ENCODE data around the gene ILDR1.
"Not testable (repeated sequence)": the region's sequence is repeated elsewhere in the genome, so short reads cannot be mapped to it uniquely, and the experiment has no call there.

ILDR1 gene

DNA sequence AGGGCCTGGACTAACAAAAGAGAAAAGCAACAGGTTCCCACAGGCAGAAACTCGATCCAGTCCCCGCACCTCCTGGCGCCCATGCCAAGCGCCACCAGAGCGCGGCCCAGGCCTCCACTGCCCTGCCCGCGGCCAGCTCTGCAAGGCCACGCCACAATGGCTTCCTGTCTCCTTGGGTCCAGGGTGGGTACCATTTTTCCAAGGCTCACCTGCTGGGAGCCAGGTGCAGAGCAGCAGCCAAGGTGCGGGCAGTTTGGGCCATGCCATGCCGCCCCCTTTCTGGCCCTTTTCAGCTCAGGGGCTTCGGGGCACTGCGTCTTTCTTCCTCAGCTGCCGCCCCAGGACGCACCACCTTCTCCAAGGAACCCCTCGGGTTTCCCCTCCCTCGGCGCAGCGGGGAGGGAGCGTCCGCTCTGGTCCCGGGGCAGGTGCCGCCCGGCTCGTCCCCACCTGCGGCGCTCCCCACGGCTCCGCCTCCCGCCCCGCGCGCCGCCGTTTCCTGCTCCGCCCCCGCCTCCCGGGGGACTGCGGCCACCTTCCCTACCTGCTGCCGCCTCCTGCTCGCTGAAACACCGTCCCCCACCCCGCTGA, at the start of gene ILDR1:
TSS of gene ILDR1 (minus strand) at position 437 of the 591 bp plus-strand sequence. CDS start at position 267, 170 bp downstream.
- DNase-seq = peak; percentile 61

DNA sequence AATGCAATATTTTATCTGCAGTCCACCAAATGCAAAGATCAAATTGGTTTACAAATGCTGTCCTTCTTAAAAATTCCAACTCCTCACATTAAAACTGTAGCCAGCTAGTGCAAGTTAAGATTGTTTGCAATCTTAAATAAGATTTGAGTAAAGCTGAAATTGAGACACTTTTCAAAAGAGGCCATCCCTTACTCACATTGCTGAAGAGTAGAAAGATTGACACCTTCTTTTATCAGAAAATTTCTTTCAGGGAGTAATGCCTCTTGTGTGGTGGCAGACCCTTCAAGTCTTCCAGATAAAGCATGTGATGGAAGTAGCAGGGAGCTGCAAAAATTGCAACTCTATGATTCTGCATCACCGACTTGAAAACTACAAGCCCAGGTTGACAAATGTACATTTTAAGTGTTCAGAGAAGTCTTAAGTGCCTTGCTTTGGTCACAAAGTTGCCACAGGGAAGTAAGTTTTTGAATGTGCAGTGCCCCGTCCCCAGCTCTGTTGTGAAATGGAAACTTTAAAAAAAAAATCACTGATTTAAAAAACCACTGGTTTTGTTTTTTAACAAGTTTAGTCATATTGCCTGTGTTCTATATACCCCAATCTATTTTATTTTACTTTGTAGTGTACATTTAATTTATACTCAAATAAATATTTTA, 45.7 kb upstream of the ILDR1 start:
- DNase-seq = no peak

DNA sequence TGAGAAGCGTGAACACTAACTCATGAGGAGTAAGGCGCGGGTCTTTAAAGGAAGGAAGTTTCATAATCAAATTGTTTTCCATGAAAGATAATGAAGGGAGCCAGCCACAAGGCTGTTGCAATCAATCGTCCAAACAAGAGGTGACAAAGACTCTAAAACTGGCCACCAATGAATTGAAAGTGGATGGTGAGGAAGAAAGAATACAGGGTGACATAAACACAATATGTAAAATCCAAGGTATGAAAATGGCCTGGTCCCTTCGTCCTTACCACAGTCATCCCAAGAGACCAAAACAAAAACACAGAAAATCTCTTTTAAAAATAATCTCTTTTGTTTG, 45.1 kb upstream of the ILDR1 start:
- DNase-seq = no peak

GRCh38 chr3:122066331-122067213, 44.5 kb upstream of the ILDR1 start:
- peak; percentile 1 for DNase-seq

GRCh38 chr3:122064326-122064725, 42.3 kb upstream of the ILDR1 start:
- DNase-seq = no peak

DNA sequence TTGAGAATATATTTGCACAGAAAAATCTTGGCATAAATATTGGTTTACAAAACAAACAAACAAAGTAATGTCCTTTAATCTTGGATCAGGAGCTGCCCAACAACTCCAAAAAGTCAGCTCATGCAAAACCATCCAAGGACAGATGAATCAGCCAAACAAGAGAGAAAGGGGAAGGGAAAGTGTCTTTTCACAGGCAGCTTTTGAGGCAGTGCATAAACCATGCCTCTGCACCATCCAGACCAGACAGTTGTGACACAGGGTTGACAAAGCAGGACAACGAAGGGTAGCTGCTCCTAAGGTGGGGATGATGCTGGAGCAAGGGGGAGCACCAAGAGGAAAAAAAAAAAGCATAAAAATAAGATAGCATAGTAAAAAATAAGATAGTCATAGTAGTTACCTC, 41.9 kb upstream of the ILDR1 start:
- DNase-seq = no peak

- DNase-seq = no peak
Measured at GRCh38 chr3:122060040-122060698, 38.1 kb upstream of the ILDR1 start.

DNA sequence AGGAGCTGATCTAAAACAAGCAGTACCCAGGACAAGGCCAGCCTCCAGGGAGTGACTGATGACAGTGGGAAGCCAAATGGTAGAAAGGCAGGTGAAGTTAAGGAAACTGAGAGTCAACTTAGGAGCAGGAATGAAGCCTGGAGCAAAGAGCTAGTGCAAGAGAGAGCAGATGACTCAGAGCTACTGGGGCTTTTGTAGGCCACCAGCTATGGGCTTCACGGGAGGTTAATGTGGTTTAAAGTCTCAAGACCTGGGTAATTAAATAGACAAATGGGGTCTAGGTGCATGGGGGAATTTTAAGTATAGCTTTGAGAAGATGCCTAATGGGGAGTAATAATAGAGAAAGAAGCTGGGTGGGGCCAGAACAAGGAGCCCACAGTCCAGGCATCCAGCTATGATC, 36.2 kb upstream of the ILDR1 start:
- DNase-seq = no peak

DNA sequence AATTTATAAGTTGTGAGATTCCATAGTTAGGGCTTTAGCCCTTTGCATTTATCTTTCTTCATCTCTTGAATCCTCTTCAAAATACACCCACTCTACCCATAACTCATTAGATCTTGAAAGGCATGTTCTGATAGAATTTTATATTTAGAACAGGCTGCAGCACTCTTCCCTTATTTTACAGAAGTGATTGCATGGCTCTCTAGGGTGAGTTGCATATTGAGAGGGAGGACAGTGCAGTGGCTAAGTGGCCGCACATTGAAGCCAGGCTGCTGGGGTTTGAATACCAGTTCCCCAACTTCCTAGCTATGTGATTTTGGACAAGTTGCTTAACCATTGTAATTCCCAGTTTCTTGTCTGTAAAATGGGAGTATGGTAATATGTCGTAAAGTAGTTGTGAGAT, 35.6 kb upstream of the ILDR1 start:
- DNase-seq = no peak

GRCh38 chr3:122055215-122055614, 33.2 kb upstream of the ILDR1 start, which contains the start of gene CD86:
Gene CD86, plus strand, starts transcription at chr3:122055362. Its CDS starts 128 bp downstream, at chr3:122055490.
- no peak for DNase-seq

DNA sequence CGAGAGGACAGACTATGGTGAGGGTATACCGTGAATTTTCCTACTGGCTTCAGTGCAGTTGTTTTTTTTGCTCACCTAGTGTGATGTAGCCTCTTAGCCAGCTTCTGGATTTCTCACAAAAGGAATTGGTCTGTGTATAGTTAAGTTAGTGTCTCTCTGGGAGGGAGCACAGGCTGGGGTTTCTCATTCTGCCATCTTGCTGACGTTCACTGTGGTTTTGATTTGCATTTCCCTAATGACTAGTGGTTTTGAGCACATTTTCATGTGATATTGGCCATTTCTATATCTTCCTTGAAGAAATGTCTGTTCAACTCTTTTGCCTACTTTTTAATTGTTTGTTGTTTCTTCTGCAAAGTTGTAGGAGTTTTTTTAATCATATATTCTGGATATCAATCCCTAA, 30.9 kb upstream of the ILDR1 start:
- no peak for DNase-seq

GRCh38 chr3:122047773-122048172, 25.7 kb upstream of the ILDR1 start:
- not testable (repeated sequence) for DNase-seq

DNA sequence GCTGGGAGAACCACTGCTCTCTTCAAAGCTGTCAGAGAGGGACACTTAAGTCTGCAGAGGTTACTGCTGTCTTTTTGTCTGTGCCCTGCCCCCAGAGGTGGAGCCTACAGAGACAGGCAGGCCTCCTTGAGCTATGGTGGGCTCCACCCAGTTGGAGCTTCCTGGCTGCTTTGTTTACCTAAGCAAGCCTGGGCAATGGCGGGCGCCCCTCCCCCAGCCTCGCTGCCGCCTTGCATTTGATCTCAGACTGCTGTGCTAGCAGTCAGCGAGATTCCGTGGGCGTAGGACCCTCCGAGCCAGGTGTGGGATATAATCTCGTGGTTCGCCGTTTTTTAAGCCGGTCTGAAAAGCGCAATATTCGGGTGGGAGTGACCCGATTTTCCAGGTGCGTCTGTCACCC, 25.2 kb upstream of the ILDR1 start:
- DNase-seq = not testable (repeated sequence)

GRCh38 chr3:122033023-122033422, 11.0 kb upstream of the ILDR1 start:
- no peak for DNase-seq

DNA sequence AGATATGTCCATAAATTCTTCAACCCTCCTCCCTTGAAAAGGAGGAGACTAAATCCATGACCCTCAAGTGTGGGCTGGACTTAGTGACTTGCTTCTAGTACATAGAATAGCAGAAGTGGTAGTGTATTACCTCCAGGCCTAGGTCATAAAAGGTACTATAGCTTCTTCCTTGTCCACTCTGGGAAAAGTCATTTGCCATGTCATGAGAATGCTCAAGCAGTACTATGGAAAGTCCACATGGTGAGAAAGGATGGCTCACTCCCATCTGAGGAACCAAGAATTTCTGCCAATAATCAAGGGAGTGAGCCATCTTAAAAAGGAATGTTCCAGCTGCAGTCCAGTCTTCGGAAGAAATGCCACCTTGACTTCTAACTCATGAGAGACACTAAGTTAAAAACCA, 10.5 kb upstream of the ILDR1 start:
- no peak for DNase-seq

DNA sequence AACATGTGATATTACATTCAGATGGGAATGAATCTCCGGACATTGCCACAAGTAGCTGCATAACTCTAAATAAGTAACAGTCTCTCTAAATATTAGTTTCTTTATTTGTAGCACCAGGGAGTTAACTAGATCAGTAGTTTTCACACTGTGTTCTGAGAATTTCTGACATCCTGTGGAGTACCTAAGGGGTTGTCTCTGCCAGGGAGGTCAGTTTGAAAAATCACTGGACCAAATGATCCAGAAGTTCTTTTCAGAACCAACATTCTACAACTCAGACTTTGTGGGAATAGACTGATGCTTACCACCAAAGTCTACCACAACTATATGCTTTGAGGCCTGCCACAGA, 9.0 kb upstream of the ILDR1 start:
- DNase-seq = no peak

DNA sequence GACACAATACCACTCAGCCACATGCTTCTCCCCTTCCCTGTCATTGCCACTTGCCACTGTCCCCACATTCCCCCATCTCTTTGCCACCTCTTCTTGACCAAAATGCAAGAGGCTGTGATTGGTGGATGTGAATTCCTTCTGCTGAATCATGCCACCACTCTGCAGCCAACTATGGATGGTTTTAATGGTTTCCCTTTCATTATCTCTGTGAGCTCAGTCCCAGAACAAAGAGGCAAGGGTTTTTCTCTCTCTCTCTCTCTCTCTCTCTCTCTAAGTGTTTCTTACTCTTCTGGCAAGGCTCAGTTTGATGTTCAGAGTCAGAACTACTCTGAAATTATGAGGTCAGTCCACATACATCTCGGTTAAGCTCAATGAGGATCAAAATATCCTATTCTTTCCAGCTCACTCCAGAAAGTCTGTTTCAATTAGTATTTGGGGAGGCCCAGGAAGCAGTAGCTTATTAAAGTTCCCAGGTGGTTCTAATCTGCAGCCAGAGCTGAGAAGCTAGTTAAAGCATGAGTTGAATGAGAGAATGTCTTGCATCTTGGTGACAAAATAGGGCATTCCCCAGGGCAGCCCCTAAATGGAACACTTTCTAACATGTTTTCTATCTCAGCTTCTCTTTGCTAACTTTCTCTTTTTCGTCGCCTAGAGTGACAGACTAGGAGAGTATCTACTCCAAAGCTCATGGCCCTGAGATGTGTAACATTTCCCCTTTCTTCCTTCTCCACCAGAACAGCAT, 8.5 kb upstream of the ILDR1 start:
- DNase-seq = no peak

GRCh38 chr3:122025296-122025695, 3.2 kb upstream of the ILDR1 start:
- no peak for DNase-seq

GRCh38 chr3:122024800-122025199, 2.8 kb upstream of the ILDR1 start:
- no peak for DNase-seq

GRCh38 chr3:122023335-122023910, 1.4 kb upstream of the ILDR1 start:
- DNase-seq = no peak

DNA sequence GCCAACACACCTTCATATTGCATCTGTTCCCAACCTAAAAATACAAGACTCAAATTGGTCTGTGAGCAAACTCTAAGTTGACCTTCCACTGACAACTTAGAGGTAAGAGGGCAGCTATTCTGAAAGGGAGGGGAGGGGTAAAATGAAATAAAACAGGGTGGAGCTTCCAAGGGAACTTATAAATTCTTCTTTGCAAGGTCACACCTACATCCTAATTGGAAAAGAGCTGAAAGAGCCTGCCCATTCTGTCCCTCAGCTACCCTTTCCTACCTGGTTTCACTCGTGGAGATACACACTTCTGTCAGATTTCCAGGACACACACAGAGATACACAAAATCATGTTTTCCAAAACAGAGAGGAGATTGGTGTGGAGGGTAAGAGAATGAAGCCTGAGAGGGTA, 1.0 kb downstream of the ILDR1 start:
- no peak for DNase-seq

DNA sequence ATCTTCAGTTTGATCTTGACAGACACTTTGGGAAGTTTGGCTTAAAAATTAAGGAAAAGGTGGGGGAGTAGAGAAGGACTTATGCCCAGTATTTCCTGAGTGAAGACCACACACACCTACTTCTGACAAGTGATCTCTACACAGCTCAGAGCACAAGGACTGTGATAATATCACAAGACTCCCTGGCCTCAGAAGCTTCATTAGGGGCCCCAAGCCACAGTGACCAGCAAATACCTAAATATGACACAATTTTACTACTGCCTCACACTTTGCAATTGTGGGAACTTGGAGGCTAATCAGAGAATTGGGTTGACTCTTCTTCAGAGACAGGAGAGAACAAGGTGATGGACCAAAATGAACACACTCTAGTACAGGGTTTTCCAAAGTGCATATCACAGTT, 2.6 kb downstream of the ILDR1 start:
- DNase-seq = no peak

- no peak for DNase-seq
Measured at GRCh38 chr3:122014741-122015140, 7.3 kb downstream of the ILDR1 start.
